ENCODE data around the gene CIRBP.
A peak's percentile ranks its signal among the peaks of the same experiment; 100 is the strongest.

CIRBP gene

GRCh38 chr19:1269478-1270212 lies 513 bp downstream of the CIRBP start:
- TF ChIP-seq CTCF (IDR thresholded peaks at IDR 0.05; ENCODE audit: insufficient read depth, missing control alignments), result no peak
- peak; percentile 92 for DNase-seq (ENCODE audit: insufficient read length, low spot score)
- no peak for FAIRE-seq

- FAIRE-seq (no peak), DNase-seq (ENCODE audit: insufficient read length, low spot score) (no peak)
- no peak for TF ChIP-seq CTCF (IDR thresholded peaks at IDR 0.05; ENCODE audit: insufficient read depth, missing control alignments)
Observed at GRCh38 chr19:1270213-1270853, 1.2 kb downstream of the CIRBP start.

GRCh38 chr19:1270854-1271527 lies 1.9 kb downstream of the CIRBP start:
- no peak for TF ChIP-seq CTCF (IDR thresholded peaks at IDR 0.05; ENCODE audit: insufficient read depth, missing control alignments)
- FAIRE-seq, result no peak
- DNase-seq (ENCODE audit: insufficient read length, low spot score), result no peak

GRCh38 chr19:1271528-1272422 lies 2.6 kb downstream of the CIRBP start:
- no peak for DNase-seq (ENCODE audit: insufficient read length, low spot score)
- no peak for TF ChIP-seq CTCF (IDR thresholded peaks at IDR 0.05; ENCODE audit: insufficient read depth, missing control alignments)
- FAIRE-seq, result no peak

GRCh38 chr19:1272423-1273262 lies 3.5 kb downstream of the CIRBP start:
- DNase-seq (ENCODE audit: insufficient read length, low spot score), result no peak
- no peak for FAIRE-seq
- TF ChIP-seq CTCF (IDR thresholded peaks at IDR 0.05; ENCODE audit: insufficient read depth, missing control alignments), result no peak
